Ovary (tissue), 3 donors: ENCODE measurements around the gene EPAS1.
"Not testable (repeated sequence)": the region's sequence is repeated elsewhere in the genome, so short reads cannot be mapped to it uniquely, and the experiment has no call there.

Experiments used
- CTCF ChIP-seq, 3 donors: fragments of 450-650 bp in 2 of 3; fragments of 200-600 bp in 1 of 3; IDR thresholded peaks; one replicate each; pipeline versions ENCODE4 v1.5.1 to v1.8.0; 2016 to 2022; ENCODE audit warnings: antibody characterized with exemption in 3 of 3, mild to moderate bottlenecking in 1 of 3
- EP300 ChIP-seq: sonication (generic); formaldehyde crosslinking; IDR thresholded peaks from one replicate; pipeline ENCODE4 v1.6.1; 2017; ENCODE audit warnings: antibody characterized with exemption
- POLR2A ChIP-seq: fragments of 450-650 bp; IDR thresholded peaks from one replicate; pipeline ENCODE4 v1.6.1; 2017; ENCODE audit warnings: antibody characterized with exemption, mild to moderate bottlenecking, moderate library complexity
- donor health status: DM: no; HTN: no; CAD: no.

- not testable (repeated sequence) for TF ChIP-seq CTCF (IDR thresholded peaks at IDR 0.05); EP300; POLR2A
Observed at GRCh38 chr2:46395730-46396129, 98.5 kb downstream of the EPAS1 start.
